ENCODE measurements around the gene TBC1D22B.
"Not testable (repeated sequence)": the region's sequence is repeated elsewhere in the genome, so short reads cannot be mapped to it uniquely, and the experiment has no call there.

Gene TBC1D22B

GRCh38 chr6:37272834-37273566 lies 15.4 kb downstream of the TBC1D22B start:
- no peak for DNase-seq

GRCh38 chr6:37273690-37274089 lies 16.1 kb downstream of the TBC1D22B start:
- no peak for DNase-seq

GRCh38 chr6:37275350-37275749 lies 17.8 kb downstream of the TBC1D22B start:
- no peak for DNase-seq

GRCh38 chr6:37277001-37277409 lies 19.4 kb downstream of the TBC1D22B start:
- DNase-seq, result no peak

GRCh38 chr6:37279366-37280134 lies 22.0 kb downstream of the TBC1D22B start:
- no peak for DNase-seq

GRCh38 chr6:37280162-37280887 lies 22.8 kb downstream of the TBC1D22B start:
- no peak for DNase-seq

GRCh38 chr6:37282371-37282770 lies 24.8 kb downstream of the TBC1D22B start:
- DNase-seq, result no peak

- no peak for DNase-seq
Observed at GRCh38 chr6:37283268-37283667, 25.7 kb downstream of the TBC1D22B start.

GRCh38 chr6:37283671-37284151 lies 26.1 kb downstream of the TBC1D22B start:
- no peak for DNase-seq

GRCh38 chr6:37284781-37285180 lies 27.2 kb downstream of the TBC1D22B start:
- no peak for DNase-seq

GRCh38 chr6:37285861-37286311 lies 28.3 kb downstream of the TBC1D22B start:
- DNase-seq, result peak; percentile 58

GRCh38 chr6:37287519-37288157 lies 30.1 kb downstream of the TBC1D22B start:
- no peak for DNase-seq

- DNase-seq, result no peak
Observed at GRCh38 chr6:37288247-37288646, 30.7 kb downstream of the TBC1D22B start.

- DNase-seq, result peak; percentile 42
Observed at GRCh38 chr6:37289931-37290330, 32.4 kb downstream of the TBC1D22B start.

GRCh38 chr6:37293426-37293825 lies 35.9 kb downstream of the TBC1D22B start:
- DNase-seq, result no peak

GRCh38 chr6:37297637-37298036 lies 40.1 kb downstream of the TBC1D22B start:
- not testable (repeated sequence) for DNase-seq

- DNase-seq, result no peak
Observed at GRCh38 chr6:37298958-37299357, 41.4 kb downstream of the TBC1D22B start.

- no peak for DNase-seq
Observed at GRCh38 chr6:37299990-37300389, 42.4 kb downstream of the TBC1D22B start.

- no peak for DNase-seq
Observed at GRCh38 chr6:37302086-37302686, 44.6 kb downstream of the TBC1D22B start.

GRCh38 chr6:37303091-37303660 lies 45.6 kb downstream of the TBC1D22B start:
- DNase-seq, result no peak

- DNase-seq, result peak; percentile 11
Observed at GRCh38 chr6:37303891-37304503, 46.4 kb downstream of the TBC1D22B start.

GRCh38 chr6:37304766-37305165 lies 47.2 kb downstream of the TBC1D22B start:
- DNase-seq, result no peak

All from stimulated activated CD4-positive, alpha-beta T cell treated with anti-CD3 and anti-CD28 coated beads, Interleukin-1b, Interleukin-23, amount 100 ng/mL, for 48 hours (primary cell).